Ecto neural progenitor cell (in vitro differentiated cells): Measurements from ENCODE around the gene ARRB1.
"Not testable (repeated sequence)": the region's sequence is repeated elsewhere in the genome, so short reads cannot be mapped to it uniquely, and the experiment has no call there.

Source experiments
- DNase-seq: peaks from one replicate; pipeline ENCODE4 v3.0.0-alpha.2; 2018; ENCODE audit warnings: low spot score

ARRB1 gene

GRCh38 chr11:75323609-75324008, 27.9 kb downstream of the ARRB1 start:
- no peak for DNase-seq

GRCh38 chr11:75320643-75321042, 30.8 kb downstream of the ARRB1 start:
- no peak for DNase-seq

- DNase-seq = no peak
Measured at GRCh38 chr11:75320046-75320618, 31.3 kb downstream of the ARRB1 start.

- DNase-seq = no peak
Measured at GRCh38 chr11:75319035-75319877, 32.2 kb downstream of the ARRB1 start.

GRCh38 chr11:75317446-75318122, 33.9 kb downstream of the ARRB1 start:
- no peak for DNase-seq

GRCh38 chr11:75315439-75315805, 36.0 kb downstream of the ARRB1 start:
- no peak for DNase-seq

GRCh38 chr11:75314771-75315438, 36.6 kb downstream of the ARRB1 start:
- DNase-seq = no peak

GRCh38 chr11:75313513-75314272, 37.8 kb downstream of the ARRB1 start:
- no peak for DNase-seq

- DNase-seq = no peak
Measured at GRCh38 chr11:75312346-75312745, 39.1 kb downstream of the ARRB1 start.

- DNase-seq = no peak
Measured at GRCh38 chr11:75311858-75312288, 39.6 kb downstream of the ARRB1 start.

- DNase-seq = no peak
Measured at GRCh38 chr11:75308986-75309385, 42.5 kb downstream of the ARRB1 start.

GRCh38 chr11:75308116-75308515, 43.3 kb downstream of the ARRB1 start:
- DNase-seq = no peak

- DNase-seq = no peak
Measured at GRCh38 chr11:75307058-75307457, 44.4 kb downstream of the ARRB1 start.

GRCh38 chr11:75306529-75306928, 44.9 kb downstream of the ARRB1 start:
- no peak for DNase-seq

- no peak for DNase-seq
Measured at GRCh38 chr11:75305993-75306392, 45.5 kb downstream of the ARRB1 start.

GRCh38 chr11:75305452-75305851, 46.0 kb downstream of the ARRB1 start:
- DNase-seq = no peak

GRCh38 chr11:75304941-75305340, 46.5 kb downstream of the ARRB1 start:
- not testable (repeated sequence) for DNase-seq

GRCh38 chr11:75303544-75304224, 47.8 kb downstream of the ARRB1 start:
- no peak for DNase-seq

- no peak for DNase-seq
Measured at GRCh38 chr11:75302371-75302770, 49.1 kb downstream of the ARRB1 start.

GRCh38 chr11:75301601-75302345, 49.7 kb downstream of the ARRB1 start:
- DNase-seq = no peak

GRCh38 chr11:75301131-75301530, 50.3 kb downstream of the ARRB1 start:
- no peak for DNase-seq
